T-helper 1 cell treated with Interleukin-12 subunit alpha and Interleukin-12 subunit beta and Interleukin-4 antibody, amounts not matched to agents 30 ng/mL and 1 ng/mL, for 36 hours (primary cell): ENCODE data around the gene SALL2. TPM values are rescaled to one million over a fixed set of nuclear protein-coding genes. Genes with fewer than 3 reads are reported as not detected.

Source experiments
- intact Hi-C: fragments of 100-400 bp; cut with micrococcal nuclease; formaldehyde crosslinking; loops from one replicate; pipeline ENCODE4 v1.15.1; 2024
- total RNA-seq: library from RNA; stranded (reverse); gene quantifications from 2 replicates; pipeline ENCODE4 v1.2.3, GENCODE V29; 2022

The SALL2 gene
- total RNA-seq, 1 donor from 2014 or later: 1.4 TPM

DNA sequence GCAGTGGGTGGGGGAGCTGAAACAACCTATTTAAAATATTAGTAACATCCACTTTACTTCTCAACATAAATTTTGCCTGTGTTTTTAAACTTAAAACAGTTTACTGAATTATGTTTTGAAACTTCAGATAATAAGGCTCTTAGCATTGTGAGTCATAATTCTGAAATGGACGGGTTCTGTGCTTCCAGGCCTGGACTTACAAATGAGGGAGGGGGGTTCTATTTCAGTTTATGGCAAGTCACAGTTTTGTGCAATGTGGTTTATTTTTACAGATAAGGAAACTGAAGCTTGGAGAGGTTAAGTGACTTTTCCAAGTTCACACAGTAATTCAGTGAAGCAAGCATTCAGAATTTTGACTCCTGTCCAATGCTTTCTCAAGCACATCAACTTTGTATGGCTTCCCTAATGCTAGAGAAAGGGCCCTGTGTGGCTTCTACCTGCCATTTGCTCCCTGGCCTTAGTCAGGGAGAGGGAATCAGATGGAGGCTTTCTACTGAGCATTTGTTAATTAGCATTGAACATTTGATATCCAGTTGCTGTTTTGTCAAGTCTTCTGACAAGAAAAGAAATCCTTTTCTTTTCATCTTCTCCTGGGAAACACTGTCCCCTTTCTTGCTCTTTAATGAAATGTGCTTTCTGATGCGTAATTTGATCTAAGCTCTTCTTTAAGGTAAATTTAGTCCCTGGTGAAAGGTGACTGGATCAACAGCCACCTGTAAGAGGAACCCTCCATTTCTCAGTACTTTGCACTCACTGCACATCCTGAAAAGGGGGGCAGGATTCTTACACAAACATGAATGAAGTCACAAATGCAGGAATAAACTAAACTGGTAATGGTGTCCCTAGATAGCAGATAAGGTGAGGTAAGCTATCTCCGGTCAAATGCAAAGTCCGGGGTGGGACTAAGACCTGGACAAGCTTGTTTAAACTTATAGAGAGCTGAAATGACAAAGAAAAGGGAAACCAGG, 2.5 kb upstream of the SALL2 start:
- intact Hi-C loops: no loop called here

DNA sequence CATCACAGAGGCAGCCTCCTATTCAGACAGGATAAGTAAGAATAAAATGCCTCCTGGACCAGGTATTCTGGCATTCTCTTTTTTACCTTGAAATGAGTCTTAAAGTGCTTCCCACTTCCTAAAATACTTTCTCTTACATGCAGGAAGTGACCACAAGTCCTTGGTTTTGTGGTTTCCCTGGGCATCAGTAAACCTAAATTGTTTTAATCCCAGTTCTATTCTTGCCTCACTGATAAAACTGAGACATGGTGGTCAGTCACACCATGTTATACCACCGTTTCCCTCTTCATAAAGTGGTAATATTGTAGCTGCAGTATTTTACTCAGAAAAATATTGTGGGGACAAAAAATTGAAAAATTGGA, 1.2 kb upstream of the SALL2 start:
- intact Hi-C loops: no loop called here

DNA sequence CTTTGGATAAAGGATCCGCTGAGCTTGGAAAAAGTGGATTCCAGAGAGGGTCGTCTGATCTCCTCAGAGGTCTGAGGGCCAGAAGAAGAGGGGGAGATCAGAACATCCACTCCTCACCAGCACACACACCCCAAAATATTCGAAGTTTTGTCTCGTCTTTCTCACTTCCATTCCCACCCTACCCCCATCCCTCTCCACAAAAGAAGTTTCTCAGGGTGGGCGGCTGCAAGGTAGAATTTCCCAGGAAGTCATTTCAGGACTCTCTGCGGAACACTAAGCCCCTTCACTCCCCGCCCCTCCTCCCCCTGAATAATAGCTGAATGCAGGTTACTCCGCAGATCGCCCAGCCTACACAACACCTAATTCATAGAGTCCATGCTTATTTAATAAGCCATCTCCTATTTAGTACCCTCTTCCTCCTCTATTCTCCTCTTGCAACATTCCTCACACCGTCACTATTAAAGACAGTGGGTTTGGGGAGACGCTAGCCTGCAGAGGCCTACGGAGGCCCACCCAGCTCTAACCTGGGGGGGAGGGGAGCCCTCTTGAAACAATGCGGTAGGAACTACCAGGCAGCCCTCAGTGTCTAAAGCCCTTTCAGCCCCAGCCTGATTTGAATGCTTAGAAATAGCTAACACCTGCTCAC, 649 bp upstream of the SALL2 start:
- intact Hi-C loops: loop anchor here (1.0 kb wide), 2 partner anchors 15 to 49 kb away; partner anchors contain the start of genes METTL3 and TOX4

DNA sequence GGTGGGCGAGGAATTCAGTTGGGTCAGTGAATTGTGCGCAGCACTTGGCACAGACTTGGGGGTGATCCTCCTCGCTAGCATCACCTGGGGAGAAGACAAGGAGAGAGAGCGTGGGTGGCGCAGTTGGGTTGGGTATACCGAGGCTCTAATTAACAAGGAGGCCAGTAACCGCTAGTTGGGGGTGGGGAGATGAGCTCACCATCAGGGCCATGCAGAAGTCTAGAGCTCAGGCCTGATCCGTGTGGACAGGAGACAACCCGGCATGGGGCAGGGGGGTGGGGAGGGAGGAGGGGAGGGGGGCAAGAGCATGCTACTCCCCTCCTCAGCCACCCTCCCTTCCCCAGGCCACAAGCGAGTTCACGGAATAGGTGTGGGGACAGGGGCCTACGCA, 580 bp downstream of the SALL2 start:
- intact Hi-C loops: no loop called here

DNA sequence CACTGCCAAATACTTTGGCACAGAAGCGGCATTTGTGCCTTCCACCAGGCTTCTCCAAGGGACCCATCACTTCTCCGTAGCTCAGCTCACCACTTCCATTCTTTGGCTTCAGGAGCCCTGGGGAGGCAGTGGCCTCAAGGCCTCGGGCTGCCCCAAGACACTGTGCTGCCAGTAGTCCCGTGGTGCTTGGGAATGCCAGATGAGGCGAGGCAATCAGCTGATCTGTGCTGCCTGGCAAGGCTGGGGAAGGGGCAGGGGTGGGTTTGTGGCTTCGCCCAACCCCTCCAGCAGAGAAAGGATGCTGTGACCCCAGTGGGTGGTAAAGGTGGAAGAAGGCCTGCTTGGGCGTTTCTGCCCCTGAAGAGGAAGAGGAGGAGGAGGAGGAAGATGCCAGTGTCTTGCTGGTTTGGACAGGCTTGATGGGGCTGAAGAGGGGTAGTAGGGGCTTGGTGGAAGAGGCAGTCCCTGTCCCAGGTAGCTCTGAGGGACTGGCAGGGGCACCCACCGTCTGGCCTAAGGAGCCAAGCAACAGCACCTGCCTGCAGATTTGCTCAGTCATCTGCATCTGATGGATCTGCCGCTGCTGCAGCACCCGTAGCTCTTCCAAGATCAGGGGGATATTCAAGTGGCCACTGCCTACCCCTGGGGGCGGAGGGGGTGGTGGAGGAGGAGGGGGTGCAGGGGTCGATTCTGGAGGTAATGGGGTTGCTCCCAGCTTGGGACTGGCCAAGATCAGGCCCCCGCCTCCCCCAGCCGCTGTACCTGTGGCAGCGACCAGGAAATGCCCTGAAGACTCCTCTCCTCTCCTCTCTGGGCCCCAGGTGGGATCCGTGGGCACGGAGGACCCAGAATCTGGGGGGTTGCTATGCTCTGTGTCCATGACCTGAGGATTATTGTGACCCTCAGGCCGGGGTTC, 1.3 kb downstream of the SALL2 start:
- intact Hi-C loops: no loop called here

DNA sequence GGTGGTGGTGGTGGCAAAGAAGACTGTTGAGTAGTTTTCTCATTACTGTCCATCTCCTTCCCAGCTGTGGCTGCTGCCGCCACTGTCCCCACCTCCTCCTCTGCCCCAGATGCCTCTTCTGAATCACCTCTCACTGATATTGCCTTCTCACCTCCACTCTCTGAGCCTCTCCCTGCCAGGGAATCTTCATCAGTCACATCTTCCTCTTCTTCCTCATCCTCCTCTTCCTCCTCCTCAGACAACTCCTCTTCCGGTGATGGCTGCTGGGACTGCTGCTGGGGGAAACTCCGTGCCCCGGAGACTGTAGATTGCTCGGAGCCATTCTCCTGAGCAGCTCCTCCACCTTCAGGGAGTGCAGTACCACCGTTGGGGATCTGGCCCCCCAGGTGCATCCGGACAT, 2.9 kb downstream of the SALL2 start:
- intact Hi-C loops: no loop called here

DNA sequence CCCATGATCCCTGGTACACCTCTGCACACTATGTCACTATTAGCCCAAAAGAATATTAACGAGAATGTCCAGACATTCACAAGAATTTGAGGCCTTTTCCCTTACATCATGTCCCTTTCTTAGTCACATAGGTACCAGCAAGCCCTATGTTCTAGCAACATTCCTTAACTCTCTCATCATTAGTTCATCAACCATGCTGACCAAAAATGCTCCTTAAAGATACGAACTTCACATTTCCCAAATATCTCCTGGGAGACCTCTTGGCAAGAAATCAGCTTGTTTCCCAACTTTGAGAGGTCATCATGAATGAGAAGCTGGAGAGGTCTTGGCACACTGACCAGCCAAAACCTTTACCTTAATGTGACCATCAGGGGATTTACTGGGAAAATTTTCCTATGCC, 4.6 kb downstream of the SALL2 start:
- intact Hi-C loops: no loop called here

DNA sequence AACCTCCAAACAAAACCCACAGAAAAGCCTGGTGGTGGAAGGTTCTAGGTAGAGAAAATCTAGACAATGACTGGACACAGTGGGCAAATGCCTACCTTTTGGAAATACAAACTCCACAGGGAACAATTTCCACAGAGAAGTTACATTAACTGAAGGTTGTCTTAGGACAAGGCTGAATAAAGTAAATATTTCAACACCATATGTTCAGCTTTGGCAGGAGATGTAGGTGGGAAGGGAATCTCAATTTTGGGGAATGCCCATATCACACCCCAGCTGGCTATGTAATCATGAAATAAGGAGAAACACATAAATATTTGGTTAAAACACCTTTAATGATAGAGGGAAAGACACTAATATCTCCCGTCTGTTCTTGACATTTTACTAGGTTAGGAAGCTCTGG, 5.4 kb downstream of the SALL2 start:
- intact Hi-C loops: no loop called here

DNA sequence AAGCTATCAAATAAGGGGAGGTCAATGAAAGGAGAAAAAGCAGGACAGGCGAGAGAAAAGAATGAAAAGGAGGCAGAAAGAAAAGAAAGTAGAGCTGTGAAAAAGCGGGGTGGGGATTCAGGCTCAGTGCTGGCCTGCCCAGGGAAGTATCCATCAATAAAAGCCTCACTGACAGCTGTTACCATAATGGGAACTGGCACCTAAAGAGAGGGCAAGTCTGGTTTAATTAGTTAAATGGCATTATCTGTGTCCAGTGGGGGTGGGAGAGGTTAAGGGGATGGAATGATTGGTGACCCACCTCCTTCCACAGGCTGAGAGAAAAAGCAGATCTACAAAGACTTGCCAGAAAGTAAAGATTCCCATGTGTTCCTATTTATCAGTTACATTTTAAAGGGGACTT, 7.4 kb downstream of the SALL2 start:
- intact Hi-C loops: no loop called here

DNA sequence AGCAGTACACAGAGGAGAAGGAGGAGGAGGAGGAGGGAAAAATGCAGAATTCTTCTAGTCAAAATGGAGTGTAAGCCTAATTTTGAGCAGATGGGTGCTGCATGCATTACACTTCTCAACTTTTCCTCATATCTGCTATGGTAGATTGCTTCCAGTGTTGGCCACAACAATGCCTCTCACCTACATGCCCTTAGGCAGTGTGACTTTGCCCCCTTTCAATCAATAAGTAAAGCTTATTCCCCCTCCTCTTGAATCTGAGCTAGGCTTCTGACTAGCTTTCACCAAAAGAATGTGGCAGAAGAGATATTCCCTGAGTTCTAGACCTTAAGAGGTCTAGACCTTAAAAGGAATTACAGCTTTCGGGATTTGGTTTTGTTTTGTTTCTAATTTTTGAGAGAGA, 11.8 kb downstream of the SALL2 start:
- intact Hi-C loops: loop anchor here (5.0 kb wide), 1 partner anchor 1788 kb away; the partner anchor contains the start of gene PPP1R3E

DNA sequence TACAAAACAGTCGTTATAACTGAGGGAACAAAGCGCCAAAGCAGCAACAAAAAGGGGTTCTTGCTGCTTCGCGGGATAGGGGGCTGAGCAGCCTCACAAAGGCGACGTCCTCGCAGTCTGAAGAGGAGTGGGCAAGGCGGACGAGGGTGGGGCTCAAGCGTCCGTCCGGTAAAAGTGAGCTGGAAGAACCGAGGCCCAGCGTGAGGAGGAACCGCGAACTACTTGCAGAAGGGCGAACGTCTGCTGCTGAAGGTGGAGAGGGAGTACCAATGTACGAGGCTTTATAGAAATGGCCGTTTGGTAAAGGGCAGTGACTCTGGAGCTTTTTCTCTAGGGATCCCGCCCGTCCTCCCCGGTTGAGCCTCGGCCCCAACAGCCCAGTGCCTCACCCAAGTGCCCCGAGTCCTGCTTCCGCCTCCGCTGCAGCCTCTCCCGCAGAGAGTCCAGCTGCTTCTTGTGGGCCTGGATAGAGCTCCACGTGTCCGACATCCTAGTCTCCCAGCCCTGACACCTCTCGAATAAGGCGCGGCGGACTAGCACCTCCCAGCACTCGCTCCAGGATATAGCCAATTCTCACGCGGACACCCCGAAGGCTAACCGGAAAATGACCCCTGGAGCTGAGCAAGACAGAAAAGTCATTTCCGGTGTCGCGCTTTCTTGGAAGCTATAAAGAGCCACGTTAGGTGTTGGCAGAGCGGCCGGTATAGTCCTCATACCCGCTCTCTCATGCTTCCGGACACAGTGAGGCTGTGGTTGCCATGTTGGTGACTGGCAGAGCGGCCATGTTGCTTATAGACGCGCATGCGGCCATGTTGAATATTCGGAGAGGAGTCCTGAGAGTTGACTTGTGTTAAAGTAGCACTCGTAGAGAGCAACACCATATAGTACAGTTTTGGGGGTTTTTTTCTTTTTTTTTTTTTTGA, 15.2 kb downstream of the SALL2 start, which contains the start of gene METTL3:
Gene METTL3 (minus strand): TSS at position 606 of the 923 bp plus-strand sequence. CDS start 117 bp downstream, at position 489.
- intact Hi-C loops: loop anchor here (1.0 to 5.0 kb wide), 11 partner anchors 15 to 1958 kb away; partner anchors contain the start of genes CHD8, HNRNPC, NGDN and PPP1R3E

DNA sequence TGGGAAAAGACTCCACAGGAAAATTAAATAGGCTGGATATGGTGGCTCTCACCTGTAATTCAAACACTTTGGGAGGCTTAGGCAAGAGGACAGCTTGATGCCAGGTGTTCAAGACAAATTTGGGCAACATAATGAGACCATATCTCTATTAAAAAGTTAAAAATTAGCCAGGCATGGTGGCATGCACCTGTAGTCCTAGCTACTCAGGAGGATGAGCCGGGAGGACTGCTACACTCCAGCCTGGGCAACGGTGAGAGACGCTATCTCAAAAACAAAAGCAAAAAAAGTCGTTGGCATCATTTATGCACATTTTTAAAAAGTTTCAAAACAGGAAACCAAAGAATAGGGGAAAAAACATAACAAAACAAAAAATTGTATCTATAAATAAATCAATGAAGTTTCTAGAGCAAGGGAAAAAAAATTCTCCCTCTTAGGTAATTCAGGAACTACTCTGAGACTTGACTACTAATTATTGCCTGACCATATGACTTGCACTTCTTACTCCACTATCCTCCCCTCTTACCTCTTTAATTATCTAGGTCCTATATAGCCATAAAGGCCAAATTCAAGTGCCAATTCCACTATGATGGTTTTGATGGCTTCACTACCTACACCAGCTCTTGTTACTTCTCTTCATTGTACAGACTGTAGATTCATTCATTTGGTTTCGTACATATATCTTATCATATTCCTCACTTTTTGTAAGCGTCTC, 16.6 kb downstream of the SALL2 start:
- intact Hi-C loops: loop anchor here (2.0 to 5.0 kb wide), 2 partner anchors 1793 to 1959 kb away; partner anchors contain the start of genes NGDN and PPP1R3E

DNA sequence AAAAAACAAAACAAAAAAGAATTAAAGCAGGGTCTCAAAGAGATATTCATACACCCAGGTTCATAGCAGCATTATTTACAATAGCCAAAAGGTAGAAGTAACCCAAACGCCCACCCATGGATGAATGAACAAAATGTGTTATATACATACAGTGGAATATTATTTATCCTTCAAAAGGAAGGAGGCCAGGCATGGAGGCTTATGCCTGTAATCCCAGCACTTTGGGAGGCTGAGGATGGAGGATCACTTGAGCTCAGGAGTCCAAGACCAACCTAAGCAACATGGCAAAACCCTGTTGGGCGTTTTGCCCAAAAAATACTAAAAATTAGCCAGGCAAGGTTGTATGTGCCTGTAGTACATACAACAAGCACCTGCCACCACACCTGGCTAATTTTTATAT, 19.6 kb downstream of the SALL2 start:
- intact Hi-C loops: no loop called here

DNA sequence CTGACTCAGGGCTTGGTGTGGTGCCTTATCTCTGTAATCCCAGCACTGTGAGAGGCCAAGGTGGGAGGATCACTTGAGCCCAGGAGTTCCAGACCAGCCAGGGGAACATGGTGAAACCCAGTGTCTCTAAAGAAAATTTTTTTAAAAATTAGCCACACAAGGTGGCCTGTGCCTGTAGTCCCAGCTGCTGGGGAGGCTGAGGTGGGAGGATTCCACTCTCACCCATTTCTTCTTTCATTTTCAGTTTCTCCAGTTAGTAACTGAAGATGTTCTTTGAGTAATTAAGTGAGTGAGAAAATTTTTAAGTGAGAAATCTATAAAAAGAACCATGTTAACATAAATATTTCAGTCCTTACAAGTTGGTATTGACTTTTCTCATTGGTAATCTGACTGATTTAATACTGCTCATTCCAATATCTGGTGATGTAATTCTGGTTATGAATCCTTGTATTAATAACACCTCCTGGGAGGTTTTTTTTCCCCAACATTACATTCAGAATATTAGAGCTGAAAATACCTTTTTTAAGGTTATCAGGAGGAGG, 21.1 kb downstream of the SALL2 start:
- intact Hi-C loops: loop anchor here (1.0 to 2.0 kb wide), 2 partner anchors 28 to 400 kb away; partner anchors contain the start of gene TOX4

DNA sequence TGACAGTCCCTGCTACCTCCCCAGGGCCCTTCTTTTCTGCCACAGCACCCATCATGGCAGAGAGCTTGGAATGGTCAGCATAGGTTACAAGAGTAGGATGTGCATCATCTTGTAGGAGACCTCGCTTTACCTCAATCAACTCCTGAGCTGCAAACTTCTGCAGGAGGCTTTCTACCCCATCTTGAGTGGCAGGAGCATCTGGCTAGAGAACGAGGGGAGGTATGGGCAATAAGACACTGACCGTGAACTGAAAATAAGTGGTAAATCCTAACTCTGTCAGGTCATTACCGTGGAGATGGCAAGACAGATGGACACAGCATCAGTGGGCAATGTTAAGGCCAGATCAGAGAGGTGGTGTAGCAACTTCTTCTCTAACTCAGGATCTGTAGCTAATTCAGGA, 22.8 kb downstream of the SALL2 start:
- intact Hi-C loops: no loop called here

DNA sequence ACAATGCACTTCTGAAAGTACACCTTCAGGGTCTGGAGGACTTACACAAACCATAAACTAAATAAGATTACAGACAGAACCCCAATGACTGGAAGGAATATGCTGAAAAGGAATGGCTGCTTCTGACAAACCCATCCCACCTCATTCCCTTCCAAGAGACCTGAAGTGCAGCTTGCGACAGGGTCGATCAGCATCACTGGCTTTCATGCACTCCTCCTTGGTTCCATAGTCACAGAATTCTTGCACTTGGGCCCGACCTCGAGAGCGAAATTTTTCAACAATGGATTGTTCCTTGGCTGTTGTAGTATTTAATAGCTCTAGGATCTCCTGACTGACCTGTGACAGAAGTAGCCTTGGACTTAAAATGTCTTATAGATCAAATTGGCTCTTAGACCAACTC, 24.6 kb downstream of the SALL2 start:
- intact Hi-C loops: no loop called here

DNA sequence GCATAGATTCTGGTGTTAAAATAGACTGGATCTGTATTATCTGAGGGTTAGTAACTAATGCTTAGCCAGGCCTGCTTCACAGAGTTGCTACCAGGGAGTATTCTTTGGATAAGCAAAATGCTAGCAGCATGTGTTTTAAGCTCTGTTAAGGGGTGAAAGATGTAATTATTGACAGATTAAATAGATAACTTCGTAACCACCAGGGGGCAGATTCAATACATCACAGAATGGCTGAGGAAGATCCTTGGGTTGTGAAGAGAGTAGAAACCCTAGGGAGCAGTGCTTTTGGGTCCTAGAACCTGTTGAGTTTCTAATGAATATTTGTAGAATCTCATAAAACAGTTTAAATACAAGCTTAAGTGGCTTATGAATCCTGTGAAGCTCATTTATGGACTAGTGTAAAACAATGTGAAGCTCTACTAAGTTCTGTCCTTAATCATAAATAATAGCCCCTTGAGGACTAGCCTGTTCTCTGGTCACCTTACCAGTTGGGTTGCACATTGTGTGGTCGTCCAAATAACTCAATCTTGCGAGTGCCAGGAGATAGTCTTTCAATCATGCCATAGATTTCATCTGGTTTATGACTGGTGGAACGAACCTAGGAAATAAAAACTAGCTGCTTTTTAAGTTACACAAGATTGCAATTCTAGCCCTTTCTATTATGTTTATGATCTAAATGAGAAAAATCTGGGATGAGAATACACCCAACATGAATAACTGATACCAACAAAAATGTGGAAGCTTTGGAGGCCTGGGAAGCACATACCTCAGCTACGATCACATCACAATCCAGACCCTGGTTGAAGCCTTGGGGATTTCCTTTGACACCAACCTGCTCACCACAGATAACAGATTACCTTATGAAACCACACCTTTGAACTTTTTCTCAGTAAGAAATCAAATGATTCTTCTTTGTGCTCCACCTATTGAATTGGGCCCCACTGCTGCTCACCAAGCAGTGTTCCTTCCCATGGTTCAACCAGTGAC, 27.3 kb downstream of the SALL2 start:
- intact Hi-C loops: loop anchor here (1.0 kb wide), 2 partner anchors 43 to 58 kb away; partner anchors contain the start of gene CHD8

DNA sequence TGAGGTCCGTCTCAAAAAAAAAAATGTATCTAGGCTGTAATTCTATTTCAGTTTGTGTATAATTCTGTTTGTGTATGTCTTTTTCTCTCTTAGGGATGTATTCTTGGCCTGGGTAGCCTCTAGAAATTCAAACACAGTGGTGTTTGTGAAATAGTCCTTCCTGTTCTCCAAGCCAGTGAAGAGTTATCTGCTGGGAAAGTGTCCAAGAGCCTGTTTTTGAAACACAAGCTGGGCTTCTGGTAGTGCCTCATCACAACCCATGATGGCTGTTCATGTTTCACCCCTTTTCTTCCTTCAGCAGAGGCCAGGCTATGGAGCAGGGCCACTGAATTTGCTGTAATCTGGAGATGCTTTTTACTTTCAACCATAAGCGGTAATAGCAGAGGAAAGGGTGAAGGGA, 29.7 kb downstream of the SALL2 start:
- intact Hi-C loops: no loop called here
